Brain pericyte (primary cell): ENCODE data around the gene NUP88.
A peak's percentile ranks its signal among the peaks of the same experiment; 100 is the strongest.
"Not testable (repeated sequence)": the region's sequence is repeated elsewhere in the genome, so short reads cannot be mapped to it uniquely, and the experiment has no call there.

Source experiments
- DNase-seq: peaks from one replicate; pipeline ENCODE4 v3.0.0-alpha.2; 2012; ENCODE audit warnings: low read depth, low spot score

The NUP88 gene

DNA sequence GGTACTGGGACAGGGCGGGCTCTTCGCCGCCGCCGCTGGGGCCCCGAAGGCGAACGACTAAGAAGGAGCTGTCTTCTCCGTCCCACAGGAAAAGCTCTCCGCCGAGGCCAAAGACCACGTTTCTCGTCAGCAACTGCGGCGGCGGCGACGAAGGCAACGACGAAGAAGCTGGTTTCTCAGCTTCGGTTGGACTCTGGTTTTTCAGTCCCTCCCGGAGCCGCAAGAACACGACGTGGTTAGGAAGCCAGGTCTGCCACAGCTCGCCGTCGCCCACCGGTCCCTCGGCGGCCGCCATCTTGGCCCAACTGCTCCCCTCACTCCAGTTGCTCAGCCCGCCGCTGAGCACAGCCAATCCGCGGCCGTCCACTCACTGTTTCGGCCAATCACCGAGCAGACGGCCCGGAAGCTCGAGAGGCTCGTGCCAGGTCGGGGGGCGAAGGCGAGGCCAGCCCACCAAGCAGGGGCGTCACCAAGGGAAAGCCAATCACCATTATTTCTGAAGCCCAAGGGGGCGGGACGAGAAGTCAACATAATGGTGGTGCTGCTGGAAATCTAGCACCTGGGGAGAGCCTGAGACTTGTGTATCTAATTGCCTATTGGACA lies at the start of gene NUP88:
Gene NUP88 (minus strand): TSS at position 307 of the 603 bp plus-strand sequence. CDS start 12 bp downstream, at position 295.
- DNase-seq: peak; percentile 94

DNA sequence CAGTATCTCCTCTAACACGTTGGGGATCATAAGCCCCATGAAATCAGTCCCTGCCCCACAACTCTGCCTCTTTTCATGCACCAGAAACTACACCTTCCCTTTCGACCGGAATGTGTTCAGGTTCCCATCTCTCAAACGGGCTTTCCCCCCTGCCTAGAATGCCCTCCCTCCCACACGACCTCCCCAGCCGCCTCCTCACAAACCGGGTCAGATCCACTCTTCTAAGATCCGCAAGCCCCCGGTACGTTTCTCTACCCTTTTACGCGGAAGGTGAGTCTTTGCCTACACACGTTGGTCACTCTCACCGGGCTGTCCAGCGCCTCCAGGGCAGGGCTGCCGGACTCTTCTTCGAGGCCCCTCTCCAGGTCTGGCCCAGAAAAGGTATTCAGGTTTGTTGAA lies 48.6 kb upstream of the NUP88 start:
- no peak for DNase-seq

DNA sequence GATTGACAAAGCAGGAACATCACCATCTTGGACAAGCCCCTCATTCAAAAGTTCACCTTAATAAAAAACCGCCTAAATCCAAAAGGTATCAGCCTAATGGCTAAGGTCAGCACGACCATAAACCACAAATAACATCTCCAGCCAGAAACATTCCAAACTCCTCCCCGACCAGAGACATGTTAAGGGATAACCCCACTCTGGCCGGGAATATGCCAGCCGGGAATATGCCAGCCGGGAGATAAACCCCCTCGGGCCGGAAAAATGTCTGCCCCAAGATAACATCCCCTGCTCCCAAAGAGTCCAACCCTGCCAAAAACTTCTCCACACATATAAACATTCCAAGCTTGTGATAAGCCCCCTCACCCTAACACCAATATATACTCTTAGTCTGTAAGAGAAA lies 48.0 kb upstream of the NUP88 start:
- DNase-seq: no peak

DNA sequence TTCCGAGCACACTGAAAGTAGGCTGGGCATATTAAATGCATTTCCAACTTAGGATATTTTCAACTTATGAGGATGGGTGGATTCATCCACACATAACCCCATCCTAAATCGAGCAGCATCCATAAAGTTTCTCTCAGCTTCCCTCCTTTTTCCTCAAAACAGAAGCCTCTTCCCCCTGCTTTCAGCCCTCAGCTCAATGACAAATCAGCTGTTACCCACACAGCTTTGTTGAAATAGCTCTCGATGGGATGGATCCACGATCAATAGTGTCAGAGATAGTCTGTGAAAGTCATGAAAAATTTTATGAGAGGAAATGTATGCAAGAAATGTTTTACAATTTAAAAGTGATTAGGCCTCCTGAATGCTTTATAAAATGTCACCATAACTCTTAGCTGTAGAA lies 46.8 kb upstream of the NUP88 start:
- no peak for DNase-seq

DNA sequence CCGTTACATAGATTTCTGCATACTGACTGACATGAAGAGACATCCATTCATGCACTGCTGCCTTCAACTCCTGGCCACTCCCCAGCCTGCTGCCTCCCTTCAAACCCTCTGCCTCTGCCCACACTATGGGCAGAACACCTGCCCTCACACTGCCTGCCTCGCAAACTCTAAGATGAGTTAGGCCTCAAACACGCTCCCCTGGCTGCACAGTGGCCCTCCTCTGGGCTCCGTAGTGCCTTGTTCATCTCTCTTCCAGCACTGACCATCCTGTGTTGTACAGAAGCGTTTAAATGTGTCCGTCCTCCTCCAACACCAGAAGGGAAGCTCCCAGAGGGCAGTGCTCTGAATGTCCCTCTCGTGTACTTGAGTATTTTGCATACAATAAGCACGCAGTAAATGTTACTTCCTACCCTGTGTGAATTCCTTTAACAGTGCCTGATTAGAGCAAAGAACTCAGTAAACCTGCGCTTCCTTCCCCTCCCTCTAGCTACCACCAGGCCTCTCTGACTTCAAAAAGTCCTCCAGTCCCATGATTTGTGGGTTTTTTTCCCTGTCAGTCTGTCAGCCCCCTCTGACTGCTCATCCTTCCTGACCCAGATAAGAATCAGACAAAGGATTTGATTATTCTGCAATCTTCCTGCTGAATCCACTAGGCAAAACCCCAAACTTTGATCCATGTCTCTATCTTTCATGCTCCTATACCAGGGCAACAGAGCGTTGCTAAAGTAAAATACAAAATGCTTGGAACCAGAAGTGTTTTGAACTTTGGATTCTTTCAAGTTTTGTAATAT lies 45.5 kb upstream of the NUP88 start:
- DNase-seq: no peak

DNA sequence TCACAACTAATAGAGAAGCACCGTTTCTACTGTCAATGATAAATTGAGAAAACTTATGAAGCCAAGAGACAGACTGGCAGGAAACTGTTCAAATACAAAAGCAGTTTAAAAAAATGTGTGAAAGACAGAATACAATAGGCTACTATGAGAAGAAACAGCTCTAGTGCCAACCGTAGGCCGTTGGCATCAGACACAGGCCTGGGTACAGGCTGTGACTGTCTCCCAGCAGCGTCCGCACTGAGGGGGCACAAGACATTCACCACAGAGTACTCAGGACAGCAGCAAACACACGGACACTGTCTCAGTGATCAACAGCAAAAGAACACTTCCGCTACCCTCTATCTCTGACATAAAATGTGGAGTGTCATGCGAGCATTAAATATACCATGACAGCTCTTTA lies 27.3 kb upstream of the NUP88 start:
- DNase-seq: no peak

DNA sequence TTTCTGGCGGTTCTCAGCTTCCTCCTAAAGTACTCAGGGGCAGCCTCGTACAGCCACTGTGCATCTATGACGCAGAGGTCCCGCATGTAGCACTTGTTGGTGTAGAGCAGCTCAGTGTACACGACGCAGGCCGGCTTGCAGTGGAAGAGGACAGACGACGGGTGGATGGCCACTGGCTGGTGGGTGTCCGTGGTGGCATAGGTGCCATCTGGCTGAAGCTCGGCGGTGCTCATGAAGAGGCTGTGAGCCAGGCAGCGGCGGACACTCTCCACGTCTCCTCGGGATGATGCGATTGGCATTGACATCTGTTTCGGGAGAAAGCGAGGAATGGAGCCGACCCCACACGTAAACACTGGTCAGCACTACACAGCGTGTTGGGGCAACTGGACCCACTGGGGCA lies 24.7 kb upstream of the NUP88 start:
- no peak for DNase-seq

DNA sequence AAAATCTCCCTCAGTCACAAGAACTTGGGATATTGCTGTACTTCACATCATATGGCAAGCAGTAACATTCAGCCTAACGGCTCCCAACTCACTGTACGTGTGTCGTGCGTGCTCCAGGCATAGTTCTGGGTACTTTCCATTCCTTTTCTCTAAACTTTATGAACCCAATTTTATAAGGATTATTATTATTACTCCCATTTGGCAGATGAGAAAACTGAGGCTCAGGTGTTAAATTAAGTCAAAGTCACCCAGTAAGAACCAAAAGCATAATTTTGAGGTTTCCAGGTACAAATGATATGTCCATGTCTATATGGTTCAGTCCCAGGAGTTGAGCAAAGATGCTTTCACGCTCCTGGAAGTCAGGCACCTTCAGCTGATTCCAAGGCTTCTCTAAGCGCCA lies 24.3 kb upstream of the NUP88 start:
- DNase-seq: no peak

DNA sequence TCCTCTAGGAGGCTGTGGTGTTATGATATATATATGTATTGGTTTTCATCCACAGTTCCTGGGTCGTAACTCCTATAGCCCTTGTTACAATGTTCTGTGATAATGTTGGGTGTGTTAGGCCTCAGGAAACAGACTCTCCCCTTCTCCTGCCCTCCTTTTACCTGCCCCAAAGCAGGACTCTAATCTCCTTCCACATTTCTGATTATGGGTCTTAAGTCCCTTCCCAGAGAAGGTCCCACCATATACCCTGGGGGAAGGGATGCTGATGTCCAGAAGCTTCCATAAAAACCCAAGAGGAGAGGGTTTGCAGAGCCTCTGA lies 19.9 kb upstream of the NUP88 start:
- no peak for DNase-seq

DNA sequence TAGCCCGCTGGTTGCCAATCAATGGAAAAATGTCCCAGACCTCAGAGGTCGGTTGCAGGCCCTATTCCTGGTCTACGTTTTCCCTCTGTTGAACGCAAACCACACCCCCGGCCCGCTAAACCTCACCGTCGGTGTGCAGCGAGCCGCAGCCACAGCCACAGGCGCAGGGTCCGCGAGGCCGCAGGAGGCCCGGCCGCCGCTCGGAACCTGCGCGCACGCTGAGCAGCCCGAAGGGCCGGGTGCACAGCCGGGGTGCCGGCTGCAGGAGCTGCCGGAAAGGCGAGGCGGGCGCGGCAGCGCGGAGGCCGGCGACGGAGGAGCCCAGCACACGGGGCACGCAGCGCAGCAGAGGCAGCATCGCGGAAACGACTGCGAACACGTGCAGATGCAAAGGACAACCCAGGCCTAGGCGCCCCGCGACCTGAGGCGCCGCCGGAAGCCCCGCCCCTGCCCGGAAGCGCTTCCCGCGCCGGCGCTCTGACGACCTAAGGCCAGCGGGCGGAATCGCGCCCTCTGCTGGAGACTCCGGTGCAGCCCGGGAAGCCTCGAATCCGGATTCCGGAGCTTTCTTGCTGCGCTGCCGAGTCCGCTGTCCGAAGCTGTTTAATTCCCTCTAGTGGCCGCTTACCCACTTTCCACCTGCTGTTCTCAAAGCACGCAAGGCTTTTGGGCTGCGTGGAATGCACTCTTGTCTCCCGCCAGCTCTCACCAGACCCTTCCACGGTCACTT lies 19.4 kb upstream of the NUP88 start, which contains the start of gene C1QBP:
Gene C1QBP (minus strand): TSS at position 440 of the 730 bp plus-strand sequence. CDS start 82 bp downstream, at position 358.
- DNase-seq: peak; percentile 81

DNA sequence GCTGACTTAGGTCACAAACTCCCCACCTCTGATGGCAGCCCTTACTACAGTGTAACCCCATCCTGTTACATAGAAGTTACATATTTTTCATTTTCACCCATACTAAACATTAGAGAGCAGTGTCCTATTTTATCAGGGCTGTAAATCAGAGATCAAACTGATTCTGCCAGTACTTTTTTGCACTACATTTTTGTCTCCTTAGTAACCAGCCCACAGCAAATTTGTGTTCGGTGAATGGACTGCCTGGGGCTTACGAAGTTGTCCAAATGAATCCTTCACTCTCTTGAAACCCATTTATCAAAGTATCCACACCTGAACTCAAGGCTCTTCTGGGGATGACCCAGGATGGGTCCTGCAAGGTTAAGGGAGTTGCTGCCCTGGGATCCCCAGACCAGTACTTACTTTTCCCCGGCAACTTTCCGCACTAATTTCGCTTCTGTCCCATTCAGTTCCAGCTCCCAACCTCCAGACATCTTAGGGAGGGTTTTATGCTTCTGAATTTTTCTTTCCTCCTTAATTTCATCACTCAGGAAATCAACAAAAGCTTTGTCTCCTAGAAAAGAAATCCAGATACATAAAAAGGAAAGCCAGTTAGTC lies 18.4 kb upstream of the NUP88 start:
- DNase-seq: no peak

DNA sequence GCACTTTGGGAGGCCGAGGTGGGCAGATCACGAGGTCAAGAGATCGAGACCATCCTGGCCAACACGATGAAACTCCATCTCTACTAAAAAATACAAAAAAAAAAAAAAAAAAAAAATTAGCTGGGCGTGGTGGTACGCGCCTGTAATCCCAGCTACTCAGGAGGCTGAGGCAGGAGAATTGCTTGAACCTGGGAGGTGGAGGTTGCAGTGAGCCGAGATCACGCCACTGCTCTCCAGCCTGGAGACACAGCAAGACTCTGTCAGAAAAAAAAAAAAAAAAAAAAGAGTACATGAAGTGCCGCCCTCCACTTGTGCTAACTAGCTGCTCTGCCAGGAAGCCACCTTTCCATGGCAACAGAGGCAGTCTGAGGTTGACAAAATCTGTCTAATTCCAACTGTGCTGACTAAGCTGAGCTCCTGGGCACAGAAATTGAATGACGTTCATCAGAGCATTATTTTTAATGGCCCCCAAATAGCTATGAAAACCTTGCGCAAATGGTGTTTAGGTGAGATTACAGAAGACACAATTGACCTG lies 16.4 kb upstream of the NUP88 start:
- not testable (repeated sequence) for DNase-seq

DNA sequence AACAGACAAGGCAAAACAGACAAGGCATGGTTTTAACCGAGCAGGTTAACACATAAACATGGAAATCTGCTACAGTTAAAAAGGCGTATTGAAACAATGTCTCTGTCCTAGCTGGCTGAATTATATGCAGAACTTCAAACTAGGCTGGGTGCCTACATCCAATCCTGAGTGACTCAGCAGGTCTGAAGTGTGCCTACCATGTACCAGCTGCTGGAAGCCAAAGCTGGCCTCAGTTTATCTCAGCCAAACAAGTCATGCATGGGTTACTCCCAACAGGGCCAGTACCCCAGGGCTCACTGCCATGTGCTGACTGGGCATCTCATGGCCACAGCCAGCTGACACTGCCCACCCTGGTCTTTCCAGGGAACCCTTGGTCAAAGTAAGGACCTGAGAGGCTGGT lies 15.5 kb upstream of the NUP88 start:
- DNase-seq: no peak

DNA sequence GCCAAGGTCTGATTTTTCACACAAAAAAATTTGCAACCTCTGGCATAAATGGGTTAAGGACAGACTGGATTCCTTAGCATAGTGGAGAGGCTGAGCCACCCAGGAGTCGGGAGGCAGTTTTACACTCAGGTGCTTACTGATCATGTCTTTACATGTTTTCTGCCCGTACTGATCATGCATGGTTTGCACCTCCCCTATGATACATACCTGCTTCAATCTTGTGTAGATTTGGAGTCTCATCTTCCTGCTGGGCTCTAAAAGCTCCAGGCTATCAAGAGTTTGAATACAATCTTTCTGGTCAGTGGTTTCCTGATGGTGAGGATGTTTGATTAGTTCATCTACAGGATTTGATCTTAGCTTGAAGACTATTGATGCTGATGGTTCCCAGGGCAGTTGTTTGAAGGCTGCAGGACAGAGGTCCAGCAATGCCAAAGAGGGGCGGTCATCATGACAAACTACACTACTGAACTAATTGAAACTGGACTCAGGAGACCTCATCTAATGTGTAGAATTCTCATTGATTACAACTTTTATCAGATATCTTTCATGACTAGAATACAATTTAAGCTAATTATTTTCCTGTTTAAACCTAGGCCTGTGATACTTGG lies 12.6 kb upstream of the NUP88 start:
- DNase-seq: no peak

DNA sequence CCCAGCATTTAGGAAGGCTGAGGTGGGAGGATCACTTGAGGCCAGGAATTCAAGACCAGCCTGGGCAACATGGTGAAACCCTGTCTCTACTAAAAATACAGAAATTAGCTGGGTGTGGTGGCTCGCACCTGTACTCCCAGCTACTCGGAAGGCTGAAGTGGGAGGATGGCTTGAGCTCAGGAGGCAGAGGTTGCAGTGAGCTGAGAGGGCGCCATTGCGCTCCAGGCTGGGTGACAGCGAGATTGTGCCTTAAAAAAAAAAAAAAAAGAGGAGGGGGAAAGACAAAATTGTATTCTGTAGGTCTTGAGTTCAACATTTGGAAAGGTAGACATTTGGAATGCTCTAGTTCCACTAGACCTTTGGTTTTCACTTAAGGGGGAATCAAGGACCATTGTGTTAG lies 11.8 kb upstream of the NUP88 start:
- DNase-seq: not testable (repeated sequence)

DNA sequence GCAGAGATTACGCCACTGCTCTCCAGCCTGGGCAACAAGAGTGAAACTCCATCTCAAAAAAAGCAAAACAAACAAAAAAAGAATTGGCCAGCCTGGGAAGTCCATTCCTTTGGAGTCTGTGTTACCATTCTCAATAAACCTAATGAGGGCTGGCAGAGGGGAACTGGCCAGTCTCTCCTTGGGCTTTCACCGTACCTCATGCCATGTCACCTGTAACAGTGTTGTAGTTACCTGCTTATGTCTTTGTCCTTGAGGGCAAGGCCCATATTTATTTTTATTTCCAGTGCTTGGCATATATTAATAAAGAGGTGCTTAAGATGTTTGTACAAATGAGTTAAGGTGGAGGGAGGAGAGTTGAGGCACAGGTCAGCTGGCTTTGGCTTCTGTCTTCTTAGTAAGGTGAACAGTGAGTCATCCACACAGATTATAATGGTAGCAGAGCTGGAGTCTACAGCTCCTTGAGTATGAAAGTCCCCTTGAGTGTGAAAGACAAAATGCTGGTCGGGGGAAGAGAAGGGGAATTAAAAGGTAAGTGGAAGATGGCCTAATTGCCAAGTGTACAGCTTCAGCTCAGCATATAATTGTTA lies 11.0 kb upstream of the NUP88 start:
- no peak for DNase-seq

DNA sequence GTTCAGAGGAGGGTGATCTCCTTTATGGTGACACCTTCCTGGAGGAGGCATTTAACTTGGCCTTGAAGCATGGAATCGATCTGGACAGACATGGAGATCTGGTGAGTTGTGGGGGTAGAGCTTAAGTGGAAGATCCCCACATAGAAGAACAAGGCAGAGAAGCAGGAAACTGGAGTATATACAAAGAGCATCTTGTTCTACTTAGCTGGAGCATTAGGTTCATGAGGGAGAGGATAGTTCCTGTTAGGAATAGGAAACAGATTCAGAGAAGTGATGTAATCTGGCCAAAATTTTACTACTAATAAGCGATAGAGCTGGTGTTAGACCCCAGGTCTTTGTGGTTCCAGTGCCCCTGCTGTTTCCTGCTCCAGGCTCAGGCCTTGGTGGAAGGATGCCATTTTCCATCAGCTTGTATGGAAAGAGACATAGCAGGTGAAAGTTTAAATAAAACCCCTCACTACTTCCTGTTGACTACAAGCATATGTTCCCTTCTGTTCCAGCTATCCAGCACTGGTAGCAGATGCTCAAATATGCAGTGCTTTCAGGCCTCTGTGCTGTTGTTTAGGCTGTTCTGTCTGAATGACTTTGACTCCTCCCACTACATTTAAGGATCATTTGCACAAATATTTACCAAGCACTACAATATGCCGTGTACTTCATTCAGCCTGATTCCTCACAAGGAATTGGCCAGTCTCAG lies 9.9 kb upstream of the NUP88 start:
- DNase-seq: no peak

DNA sequence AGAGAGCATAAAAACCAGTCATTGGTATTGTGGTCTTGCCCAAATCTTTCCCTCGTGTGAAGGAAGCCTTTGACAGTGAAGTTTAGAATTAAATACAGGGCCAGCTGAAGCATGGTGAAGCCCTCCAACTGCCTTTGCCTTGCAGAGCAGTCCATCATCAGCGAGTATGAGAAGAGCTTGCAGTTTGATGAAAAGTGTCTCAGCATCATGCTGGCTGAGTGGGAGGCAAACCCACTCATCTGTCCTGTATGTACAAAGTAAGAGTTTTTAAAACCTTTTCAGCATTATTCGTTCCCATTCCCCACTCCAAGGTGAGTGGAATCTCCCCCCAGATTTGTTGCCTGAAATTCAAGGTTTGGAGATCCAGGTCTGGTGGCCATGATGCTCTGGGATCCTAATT lies 6.4 kb upstream of the NUP88 start:
- DNase-seq: no peak

DNA sequence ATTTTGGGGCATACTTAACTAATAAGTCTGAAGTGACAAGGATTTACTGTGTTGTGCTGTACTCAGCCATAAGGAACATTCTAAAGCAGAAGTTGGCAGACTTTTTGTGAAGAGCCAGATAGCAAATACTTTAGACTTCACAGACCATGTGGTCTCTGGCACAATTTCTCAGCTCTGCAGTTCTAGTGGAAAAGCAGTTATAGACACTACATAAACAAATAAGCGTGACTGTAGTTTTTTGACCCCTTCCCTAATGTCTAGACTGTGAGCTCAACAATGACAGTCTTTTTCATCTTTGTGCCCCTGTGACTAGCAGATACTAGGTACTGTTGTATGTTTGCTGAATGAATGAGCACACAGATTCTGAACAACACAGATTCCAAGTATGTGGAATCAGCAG lies 5.4 kb upstream of the NUP88 start:
- no peak for DNase-seq

DNA sequence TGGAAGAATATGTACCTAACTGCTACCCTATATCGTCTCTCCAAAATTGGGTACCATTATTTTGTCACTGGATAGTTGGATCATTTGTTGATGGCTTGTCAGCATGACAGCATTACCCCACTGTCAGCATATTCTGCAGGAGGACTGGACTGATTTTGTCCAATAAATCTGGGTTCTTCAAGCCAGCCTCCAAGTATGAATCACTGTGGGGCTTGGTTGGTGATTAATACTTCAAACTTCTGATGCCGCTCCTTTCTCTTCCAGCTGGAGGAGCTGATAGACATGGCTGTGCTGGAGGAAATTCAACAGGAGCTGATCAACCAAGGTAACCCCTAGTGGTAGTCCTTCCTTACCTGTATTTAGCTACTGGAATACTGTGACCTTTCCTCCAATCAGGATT lies 3.0 kb upstream of the NUP88 start:
- DNase-seq: no peak
